ENCODE results near the gene RASA1.

Gene RASA1

DNA sequence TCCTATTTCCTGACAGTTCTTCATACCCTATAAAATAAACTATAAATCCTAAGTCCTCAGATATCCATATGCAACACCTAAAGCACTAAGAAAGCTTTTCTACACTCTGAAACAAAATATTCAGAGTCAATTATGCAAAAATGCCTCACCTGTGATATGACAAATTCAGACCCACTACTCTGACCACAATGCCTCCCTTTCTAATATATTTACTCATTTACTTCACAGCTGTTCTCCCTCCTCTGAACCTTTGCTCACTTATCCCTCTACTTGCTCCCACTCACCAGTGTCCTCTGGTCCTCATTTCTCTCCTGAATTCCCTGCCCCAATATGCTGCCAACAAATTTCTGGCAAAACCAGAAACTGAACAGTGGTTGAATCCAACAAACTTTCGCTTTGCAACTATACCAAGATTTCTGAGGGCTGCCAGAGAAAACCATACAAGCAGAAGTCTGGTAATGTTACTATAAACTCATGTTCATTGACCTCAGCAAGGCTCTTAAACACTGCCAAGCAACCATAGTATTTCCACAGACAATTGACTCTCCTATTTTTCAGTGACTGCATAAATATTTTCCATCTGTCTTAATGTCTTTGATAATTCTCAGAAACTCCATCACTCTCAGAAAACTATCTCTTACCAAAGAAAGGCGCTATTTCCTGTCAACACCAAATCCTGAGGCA is 137.9 kb downstream of the RASA1 start:
- DNase-seq, result no peak

DNA sequence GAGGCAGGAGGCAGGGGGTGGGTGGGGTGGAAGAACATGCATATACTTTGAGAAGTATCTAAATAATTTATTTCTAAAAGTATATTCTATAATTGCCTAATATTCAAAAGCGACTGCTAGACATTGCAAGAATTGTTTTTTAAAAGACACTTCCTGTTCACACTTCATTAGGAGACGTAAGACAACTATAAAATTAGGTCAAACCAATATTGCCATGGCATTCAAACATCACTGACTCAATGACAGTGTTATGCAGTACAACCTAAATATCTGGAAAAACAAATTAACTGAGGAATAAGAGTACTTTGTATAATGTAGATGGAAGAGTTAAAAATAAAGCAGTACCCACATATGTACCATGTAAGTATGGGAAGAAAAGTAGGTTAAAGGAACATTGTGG is 140.5 kb downstream of the RASA1 start:
- no peak for DNase-seq

DNA sequence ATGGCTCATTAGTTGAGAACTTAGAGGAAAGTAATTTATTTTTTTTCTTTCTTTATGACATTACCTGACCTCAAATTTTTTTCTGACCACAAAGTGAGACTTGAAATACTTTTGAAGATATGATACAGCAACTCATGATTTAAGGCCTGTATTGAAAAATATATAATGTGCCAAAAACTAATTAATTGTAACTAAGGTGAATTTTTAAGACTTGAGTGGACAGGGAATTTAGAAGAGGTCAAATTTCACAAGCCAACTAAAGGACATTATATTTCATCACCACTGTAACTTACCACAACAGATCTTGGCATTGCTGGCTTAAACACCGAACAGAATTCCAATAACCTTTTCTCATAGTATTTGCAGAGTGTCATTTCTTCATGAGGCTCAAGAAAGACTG is 143.2 kb downstream of the RASA1 start:
- DNase-seq, result no peak

DNA sequence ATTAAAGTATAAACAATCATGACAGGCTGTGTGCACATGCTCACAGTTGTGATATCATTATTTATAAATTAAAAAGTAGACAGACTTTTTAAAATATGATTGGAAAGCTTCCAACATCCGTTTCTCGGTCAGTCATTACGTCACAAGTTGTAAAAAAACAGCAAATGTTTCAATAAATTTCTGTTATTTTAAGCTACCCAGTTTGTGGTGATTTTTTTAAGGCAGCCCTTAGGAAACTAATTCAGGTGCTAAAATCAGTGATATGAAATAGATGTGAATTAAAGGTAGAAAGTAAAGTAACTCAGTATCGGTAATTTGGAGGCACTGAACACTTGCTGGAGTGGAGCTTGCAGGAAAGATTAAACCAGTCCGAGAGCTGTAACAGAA is 143.9 kb downstream of the RASA1 start:
- DNase-seq, result no peak

DNA sequence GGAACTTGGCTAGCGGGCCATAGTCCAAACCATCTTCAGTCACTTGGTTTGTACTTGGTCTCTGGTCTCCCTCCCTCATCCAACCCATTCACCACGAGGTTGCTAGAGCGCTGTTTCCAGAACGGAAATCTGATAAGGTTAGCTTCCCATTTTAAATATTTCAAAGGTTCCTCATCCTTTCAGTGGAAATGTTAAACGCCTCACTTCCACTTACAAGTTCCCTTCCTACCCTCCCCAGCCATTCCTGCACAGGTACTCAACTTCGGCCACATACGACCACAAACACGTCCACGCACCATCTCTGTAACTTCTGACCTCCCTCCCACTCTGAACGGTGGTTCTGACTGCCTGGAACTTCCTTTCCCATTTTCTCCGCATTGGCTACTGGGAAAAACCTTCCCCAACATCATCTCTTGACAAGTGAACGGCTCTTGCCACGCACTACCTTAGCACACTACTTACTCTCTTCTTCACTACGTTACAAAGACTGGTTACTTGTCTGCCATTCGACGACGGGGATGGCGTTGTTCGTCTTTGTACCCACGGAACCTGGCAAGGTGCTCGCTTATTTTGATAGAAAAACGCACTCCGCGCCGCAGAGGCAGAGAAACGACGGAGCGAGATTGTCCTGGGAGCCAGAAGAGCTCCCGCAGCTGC is 144.4 kb downstream of the RASA1 start:
- peak; percentile 67 for DNase-seq

DNA sequence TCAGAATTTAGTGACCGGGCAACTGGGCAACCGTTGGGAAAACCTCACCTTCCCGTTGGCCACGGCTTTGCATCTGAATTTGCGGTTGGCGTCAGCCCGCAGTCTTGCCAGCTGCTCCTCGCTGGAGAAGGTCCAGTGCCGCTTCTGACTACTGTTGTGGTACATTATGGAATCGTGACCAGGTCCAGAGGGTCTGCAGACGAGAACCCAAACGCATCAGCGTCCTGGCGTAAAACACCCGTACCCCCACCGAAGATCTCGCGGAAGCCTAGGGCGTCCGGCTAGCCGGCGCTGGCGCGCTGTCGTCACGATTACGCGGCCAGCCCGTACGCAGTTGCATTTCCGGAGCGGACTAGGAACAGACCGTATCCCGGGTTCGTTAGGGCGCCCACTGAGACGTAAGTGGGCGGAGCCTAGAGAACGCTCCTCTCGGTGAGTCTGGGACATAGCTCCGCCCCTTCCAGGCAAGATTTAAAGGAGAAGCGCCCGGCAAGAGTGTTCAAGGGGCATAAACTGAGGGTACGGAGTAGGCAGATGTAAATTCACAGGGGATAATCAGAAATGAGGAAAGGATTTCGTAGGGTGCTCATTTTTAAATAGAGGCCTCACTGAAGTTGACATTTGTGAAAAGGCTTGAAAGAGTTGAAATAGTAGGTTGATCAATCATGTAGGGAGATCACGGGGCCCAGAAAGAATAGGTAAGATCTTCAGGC is 145.1 kb downstream of the RASA1 start, which contains the start of gene CCNH:
CCNH (minus strand) TSS at position 301 of the 713 bp plus-strand sequence; CDS start at position 165, 136 bp downstream.
- peak; percentile 99 for DNase-seq

DNA sequence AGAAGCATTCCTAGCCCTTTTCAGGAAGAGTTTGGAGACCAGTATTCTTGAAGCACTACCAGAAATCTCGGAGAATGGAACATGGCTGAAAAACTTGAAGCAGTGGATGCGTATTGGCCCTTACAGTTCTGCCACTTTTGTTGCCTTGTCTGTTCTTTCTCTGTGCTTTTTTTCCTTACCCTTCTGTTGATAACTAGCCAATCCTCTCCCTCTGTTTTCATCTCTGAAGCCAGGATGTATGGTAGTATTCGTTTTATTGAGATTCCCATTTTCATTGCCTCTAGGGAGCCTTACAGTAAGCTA is 145.6 kb downstream of the RASA1 start:
- DNase-seq, result peak; percentile 53

DNA sequence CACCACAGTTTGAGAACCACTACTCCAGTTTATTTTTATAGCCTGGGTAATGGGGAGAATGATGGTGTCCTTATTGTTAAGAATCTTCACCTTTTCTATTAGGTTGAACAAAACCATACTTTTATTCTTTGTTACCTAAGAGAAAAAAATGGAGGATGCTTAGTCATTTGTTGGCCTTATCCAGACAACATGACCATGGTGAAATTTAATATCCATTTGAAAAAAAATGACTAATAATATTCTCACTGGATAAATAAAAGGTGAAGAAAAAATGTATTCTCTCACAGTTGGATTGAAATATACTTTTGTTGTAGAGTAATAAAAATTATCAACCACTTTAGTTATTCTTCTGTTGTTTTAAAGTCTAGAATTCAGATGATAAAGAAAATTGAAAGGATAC is 150.8 kb downstream of the RASA1 start:
- DNase-seq, result no peak

DNA sequence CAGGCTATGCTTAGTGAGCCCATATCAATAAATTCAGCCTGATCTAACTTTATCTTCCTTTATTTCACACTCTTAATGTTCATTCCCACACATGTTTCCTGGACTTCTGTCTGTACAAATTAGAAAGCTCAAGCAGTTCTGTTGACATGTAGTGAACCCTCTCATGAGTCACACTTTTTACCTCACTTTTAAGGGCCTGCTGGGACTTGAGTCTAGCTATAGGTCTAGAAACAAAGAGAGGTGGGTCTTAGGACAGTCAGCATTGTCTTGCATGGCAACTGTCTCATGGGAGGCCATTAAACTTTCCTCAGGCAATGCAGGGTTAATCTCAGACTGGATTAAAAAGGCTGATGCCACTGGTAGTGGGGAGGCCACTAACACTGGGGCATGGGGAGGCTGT is 153.6 kb downstream of the RASA1 start:
- no peak for DNase-seq

DNA sequence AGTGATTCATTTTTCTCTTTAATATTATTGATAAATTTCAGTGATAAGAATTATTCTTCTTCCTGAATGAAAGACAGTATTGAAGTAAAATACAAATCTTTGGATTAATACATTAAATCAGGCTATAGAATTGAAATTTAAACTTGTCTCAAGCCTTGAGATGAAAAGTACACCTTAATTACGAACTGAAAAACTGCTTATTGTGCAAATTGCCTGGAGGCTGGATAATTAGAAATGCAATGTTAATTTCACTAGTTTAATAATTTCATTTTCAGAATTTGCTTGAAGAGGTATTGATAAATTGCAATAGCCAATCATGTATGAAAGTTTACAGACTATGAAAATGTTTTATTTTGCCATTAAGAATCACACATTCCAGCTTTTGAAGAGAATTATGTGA is 156.1 kb downstream of the RASA1 start:
- no peak for DNase-seq

DNA sequence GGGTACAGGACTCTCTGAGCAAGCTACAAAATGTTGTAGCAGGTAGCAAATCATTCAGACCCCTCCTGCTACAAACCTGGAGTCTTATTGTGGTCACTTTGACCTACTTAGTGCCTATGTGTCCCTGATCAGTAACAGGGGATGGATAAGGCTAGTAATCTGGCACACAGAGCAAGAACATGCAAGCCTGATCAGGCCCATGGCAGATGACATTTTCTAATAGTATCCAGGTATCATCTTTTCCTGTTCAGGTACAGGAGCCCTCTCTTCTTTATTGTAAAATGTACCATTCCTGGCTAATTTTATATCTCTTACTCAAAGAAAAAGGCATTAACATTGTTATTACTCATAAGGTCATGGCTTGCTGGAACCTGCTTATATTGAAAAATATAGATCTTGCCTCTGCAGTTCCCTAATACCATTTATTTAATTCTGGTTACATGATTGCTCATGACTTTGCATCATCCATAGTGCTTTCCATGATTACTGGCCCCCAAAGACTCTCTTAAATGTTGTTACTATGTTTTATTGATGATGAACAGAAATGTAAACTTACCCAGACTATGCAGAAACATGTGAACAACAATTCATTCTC is 163.3 kb downstream of the RASA1 start:
- no peak for DNase-seq

DNA sequence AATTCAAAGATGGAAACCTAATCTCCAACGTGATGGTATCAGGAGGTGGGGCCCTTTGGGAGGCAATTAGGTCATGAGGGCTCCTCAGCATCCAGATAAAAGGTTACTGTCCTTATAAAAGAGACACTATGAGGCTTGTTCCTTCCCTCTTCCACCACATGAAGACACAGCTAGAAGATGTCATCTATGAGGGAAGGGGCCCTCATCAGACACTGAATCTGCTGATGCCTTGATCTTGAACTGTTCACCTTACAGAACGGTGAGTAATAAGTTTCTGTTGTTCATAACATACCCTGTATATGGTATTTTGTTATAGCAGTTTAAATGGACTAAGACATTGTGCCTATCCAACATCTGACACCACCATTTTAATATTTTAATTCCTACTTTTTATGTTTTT is 164.8 kb downstream of the RASA1 start:
- no peak for DNase-seq

DNA sequence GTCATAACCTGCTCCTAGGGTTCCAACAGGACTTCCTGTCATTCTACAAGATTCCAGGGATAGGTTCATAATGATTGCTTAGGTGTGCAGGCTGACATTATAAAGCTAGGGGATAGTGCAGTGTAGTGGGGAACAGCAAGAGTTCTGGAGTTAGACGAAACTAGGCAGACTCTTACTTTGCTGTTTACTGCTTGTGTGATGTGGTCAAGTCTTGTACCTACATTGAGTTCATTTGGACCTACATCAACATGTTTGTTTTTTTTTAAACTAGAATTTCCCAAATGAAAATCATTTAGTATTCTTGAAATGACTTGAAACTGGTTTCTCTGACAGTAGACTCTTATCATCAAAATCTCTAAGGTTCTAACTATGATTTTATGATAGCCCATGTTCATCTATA is 166.3 kb downstream of the RASA1 start:
- DNase-seq, result no peak

DNA sequence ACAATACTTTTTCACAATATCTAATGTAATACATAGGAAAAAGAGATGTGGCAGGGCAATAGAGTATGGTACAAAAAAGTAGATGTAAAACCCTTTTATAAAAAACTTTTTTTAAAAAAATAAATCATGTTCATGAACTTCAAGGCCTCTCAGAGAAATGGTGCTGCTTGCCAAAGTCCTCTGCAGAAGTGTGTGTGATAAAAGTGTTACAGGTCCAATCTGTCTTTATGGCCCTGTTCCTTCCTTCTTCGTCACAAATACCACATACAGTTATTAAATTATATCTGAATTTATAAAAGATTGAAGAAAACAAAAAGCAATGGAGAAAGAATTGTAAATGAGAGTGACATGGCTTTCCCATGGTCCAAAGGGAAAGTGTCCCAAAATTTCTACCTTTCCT is 166.8 kb downstream of the RASA1 start:
- DNase-seq, result no peak

DNA sequence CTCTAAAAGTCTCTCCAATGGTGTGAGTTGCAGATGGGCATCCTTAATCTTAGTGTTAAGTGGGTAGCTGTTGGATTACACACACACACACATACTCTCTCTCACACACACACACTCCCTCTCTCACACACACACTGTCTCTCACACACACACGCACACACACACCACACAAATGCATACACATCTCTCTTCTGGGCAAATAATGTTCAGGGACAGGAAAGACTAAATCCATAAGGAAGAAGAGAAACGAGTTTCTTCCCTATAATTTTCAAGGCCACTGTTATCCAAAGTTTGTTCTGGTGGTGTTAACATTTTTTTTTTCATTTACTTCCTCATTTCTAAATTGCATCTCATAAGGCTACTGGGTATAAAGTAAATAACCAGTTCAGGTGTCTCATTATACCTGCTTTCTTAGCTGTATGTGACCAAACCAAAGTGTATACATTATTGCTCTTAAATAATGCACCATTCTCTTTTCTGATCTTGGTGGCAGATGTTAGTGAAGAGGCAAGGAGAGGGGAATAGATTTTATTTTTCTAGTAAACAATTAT is 167.5 kb downstream of the RASA1 start:
- no peak for DNase-seq

DNA sequence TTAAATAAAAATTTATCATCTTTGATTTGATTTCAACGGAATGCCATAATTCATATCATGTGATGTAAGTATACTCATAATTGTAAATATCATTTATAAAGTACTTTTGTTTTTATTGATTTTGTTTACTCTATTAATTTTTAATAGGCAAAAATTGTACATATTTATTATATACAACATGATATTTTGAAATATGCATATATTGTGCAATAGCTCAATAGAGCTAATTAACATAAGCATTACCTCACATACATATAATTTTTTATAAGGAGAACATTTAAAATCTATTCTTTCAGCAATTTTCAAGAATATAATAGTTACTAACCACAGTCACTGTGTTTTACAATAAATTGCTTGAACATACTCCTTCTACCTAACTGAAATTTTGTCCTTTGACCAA is 170.0 kb downstream of the RASA1 start:
- no peak for DNase-seq

DNA sequence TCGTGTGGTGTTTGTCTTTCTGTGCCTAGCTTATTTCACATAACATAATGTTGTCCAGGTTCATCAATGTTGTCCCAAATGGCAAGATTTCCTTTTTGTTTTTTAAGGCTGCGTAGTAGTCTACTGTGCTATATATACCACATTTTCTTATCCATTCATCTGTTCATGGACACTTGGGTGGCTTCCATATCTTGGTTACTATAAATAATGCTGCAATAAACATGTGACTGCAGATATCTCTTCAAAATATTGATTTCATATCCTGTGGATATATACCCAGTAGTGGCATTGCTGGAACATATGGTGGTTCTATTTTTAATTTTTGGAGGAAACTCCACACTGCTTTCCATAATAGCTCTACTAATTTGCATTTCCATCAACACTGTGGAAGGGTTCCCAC is 170.5 kb downstream of the RASA1 start:
- no peak for DNase-seq

Measured in midbrain (tissue), 1 donor.